Stomach (tissue), 4 donors: ENCODE measurements around the gene SERPINI1.

Experiments used
- CTCF ChIP-seq, 7 experiments: fragments of 450-650 bp in 4 of 7; fragments of 200-600 bp in 3 of 7; sonication (generic) in 3 of 7; IDR thresholded peaks; one replicate each; pipeline ENCODE4 v1.5.1; 2016 to 2019; ENCODE audit warnings: antibody characterized with exemption in 7 of 7, control low read depth in 2 of 7, mild to moderate bottlenecking in 1 of 7
- POLR2AphosphoS5 ChIP-seq, 3 donors: sonication (generic); formaldehyde crosslinking; IDR thresholded peaks; one replicate each; pipeline ENCODE4 v1.6.1; 2016; ENCODE audit warnings: antibody characterized with exemption in 3 of 3

- TF ChIP-seq CTCF (IDR thresholded peaks at IDR 0.05): no peak
- TF ChIP-seq POLR2AphosphoS5 (IDR thresholded peaks at IDR 0.05): no peak
Observed at GRCh38 chr3:167739190-167739810, 3.8 kb downstream of the SERPINI1 start.
